GM13976 (cell line): ENCODE measurements around the gene GIT2.

Experiments used
- DNase-seq: peaks from one replicate; pipeline ENCODE4 v3.0.0; 2012; ENCODE audit warnings: low spot score
- CTCF ChIP-seq: IDR thresholded peaks from 2 replicates; pipeline ENCODE4 v1.5.1; 2012; ENCODE audit warnings: borderline replicate concordance, mild to moderate bottlenecking; ENCODE audit not compliant: insufficient read depth; ENCODE audit errors: extremely low read depth, missing control alignments, control extremely low read depth
- in situ Hi-C: fragments of 300-500 bp; cut with MboI; formaldehyde crosslinking; loops from one replicate; pipeline ENCODE4 v1.12.0; 2022; ENCODE audit warnings: low sequenced_read_pairs, mixed read lengths, inconsistent platforms; ENCODE audit not compliant: unreplicated experiment

GIT2 gene

GRCh38 chr12:109912855-109913321, 83.3 kb downstream of the GIT2 start:
- in situ Hi-C loops, result no loop called here
- no peak for TF ChIP-seq CTCF
- DNase-seq, result no peak

- in situ Hi-C loops, result no loop called here
- DNase-seq, result no peak
- no peak for TF ChIP-seq CTCF
Observed at GRCh38 chr12:109910969-109911348, 85.2 kb downstream of the GIT2 start.

DNA sequence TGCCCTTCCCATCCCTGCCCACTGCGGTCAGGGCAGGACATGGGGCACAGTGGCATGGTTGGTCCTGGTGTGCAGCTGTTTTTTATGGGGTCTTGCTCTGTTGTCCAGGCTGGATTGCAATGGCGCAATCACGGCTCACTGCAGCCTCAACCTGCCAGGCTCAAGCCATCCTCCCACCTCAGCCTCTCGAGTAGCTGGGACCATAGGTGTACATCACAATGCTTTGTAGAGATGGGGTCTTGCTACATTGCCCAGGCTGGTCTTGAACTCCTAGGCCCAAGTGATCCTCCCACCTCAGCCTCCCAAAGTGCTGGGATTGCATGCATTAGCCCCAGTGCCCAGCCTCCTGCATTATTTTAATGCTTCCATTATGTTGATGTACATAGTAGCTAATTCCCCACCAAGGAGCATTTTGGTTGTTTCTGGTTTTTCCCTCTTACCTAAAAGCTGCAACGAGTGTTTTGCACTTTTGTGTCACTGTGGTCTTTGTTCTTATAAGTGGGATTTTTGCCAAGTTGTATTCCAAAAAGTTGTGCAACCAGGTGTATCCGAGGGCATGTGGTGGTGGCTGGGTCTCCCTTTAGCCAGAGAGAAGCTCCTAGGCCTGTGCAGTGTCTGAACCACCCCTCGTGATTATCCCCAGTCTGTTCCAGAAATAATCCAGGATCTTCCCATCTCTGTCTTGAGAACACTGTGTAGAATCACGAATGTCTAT, 85.8 kb downstream of the GIT2 start:
- in situ Hi-C loops, result no loop called here
- TF ChIP-seq CTCF, result no peak
- DNase-seq, result no peak

DNA sequence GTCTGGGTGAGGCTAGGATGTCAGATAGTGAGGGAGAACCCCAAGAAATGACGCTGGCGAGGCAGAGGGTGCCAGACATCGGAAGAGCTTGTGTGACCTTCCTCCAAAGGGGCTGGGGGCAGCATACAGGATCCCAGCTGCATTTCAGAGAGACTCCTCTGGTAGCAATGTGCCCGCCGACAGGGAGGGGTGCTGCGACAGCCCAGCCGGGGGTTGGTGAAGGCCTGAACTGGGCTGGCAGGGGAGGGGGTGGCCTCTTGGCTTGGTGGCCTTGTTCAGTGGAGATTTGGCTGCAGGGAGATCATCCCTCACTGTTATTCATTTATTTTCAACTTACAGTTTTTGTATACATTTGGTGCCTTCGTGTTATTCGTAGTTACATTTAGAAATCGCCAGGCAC, 90.9 kb downstream of the GIT2 start:
- no peak for DNase-seq
- no peak for TF ChIP-seq CTCF
- in situ Hi-C loops, result no loop called here

- in situ Hi-C loops, result no loop called here
- no peak for TF ChIP-seq CTCF
Observed at GRCh38 chr12:109902891-109903418, 93.2 kb downstream of the GIT2 start.

DNA sequence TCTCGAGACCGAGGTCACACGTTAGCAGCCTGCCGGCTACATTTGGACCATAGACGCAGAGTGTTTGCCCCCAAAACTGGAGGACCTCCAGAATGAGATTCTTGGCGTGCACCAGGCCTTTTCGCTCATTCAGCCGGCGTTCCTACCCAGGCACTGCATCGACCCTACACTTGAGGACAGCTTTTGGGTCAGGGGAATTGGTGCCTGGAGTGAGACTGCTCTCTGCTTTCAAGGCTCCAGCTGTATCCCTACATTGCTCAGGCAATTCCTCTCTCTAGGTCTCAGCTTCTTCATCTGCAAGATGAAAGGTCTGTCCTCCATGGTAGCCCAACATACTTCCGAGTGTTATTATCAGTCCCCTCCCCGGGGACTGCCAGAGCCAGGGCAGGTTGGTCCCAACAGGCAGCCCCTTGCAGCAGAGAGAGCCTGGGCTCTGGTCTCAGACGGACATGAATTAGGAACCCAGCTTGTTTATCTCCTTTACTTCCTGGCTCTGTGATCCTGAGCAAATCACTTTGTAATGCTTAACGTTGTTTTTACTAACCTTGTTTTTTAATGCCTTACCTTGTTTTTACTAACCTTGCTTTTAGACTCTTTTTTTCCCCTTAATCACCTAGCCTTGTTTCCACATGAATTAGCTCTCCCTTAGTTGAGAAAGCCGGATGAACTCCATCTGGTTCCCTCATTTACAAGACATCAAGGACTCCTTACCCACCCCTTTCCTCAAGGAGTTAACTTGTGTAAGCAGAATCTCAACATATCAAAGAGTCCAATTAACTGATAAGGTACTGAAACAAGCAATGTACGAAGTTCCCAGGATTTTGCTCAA, 95.2 kb downstream of the GIT2 start:
- no peak for TF ChIP-seq CTCF
- in situ Hi-C loops, result no loop called here
- peak; percentile 58 for DNase-seq

More at GRCh38 chr12:109902891-109903418, 93.2 kb downstream of the GIT2 start:
- no peak for DNase-seq
